ENCODE measurements around the gene TBC1D4. TPM values are rescaled to one million over a fixed set of nuclear protein-coding genes. Genes with fewer than 3 reads are reported as not detected.
"Not testable (repeated sequence)": the region's sequence is repeated elsewhere in the genome, so short reads cannot be mapped to it uniquely, and the experiment has no call there.

Gene TBC1D4
- total and polyA plus RNA-seq, 9 donors, result 26.2 to 91.3 (median 52.6) TPM

GRCh38 chr13:75312884-75313520 lies 169.0 kb downstream of the TBC1D4 start:
- no peaks in the 10 kb centered on the region for H3K4me1 ChIP-seq (ENCODE audit: insufficient read depth)
- WGBS, 3 donors, result 96 to 100% (median 97%) methylated on average over 2 of the region's 2 CpGs
- no peak overlapping the region for H3K4me3 ChIP-seq
- no peaks in the 10 kb centered on the region for H3K9me3 ChIP-seq
- H3K27me3 ChIP-seq, result no peaks in the 10 kb centered on the region
- no peak for DNase-seq
- TF ChIP-seq POLR2A (IDR thresholded peaks at IDR 0.05) (no peak), EP300 (IDR thresholded peaks at IDR 0.05) (no peak), CTCF (IDR thresholded peaks at IDR 0.05) (no peak)
- intact Hi-C loops (cut with DNase I), result no loop called here
- no peak overlapping the region for H3K27ac ChIP-seq
- no peaks in the 10 kb centered on the region for H3K36me3 ChIP-seq

- Histone ChIP-seq H3K27ac (no peak overlapping the region), H3K4me1 (ENCODE audit: insufficient read depth) (peaks cover 3% of the 10 kb centered on the region), H3K4me3 (no peak overlapping the region), H3K9me3 (no peaks in the 10 kb centered on the region), H3K36me3 (no peaks in the 10 kb centered on the region), H3K27me3 (no peaks in the 10 kb centered on the region)
- no peak for DNase-seq
- TF ChIP-seq EP300 (IDR thresholded peaks at IDR 0.05) (no peak), POLR2A (IDR thresholded peaks at IDR 0.05) (no peak)
- intact Hi-C loops (cut with DNase I), result loop anchor here in 1 of 4 donors (10.0 kb wide), 1 partner anchor 175 kb away; the partner anchor contains the start of gene TBC1D4
- WGBS, 3 donors, result 92 to 97% (median 93%) methylated on average over 8 of the region's 8 CpGs
Observed at GRCh38 chr13:75309981-75310580, 171.9 kb downstream of the TBC1D4 start.

GRCh38 chr13:75308222-75308621 lies 173.7 kb downstream of the TBC1D4 start:
- peak overlapping the region in 1 of 2 donors; percentile 33 for H3K27ac ChIP-seq
- no peaks in the 10 kb centered on the region for H3K27me3 ChIP-seq
- intact Hi-C loops (cut with DNase I), result loop anchor here in 1 of 4 donors (10.0 kb wide), 1 partner anchor 177 kb away; the partner anchor contains the start of gene TBC1D4
- no peaks in the 10 kb centered on the region for H3K9me3 ChIP-seq
- TF ChIP-seq EP300 (IDR thresholded peaks at IDR 0.05) (no peak), CTCF (IDR thresholded peaks at IDR 0.05) (no peak), POLR2A (IDR thresholded peaks at IDR 0.05) (no peak)
- no peak overlapping the region for H3K4me3 ChIP-seq
- 69 to 86% (median 78%) methylated on average over 2 of the region's 2 CpGs for WGBS, 3 donors
- H3K4me1 ChIP-seq (ENCODE audit: insufficient read depth), result peaks cover 13% of the 10 kb centered on the region
- no peak for DNase-seq
- H3K36me3 ChIP-seq, result no peaks in the 10 kb centered on the region

- TF ChIP-seq CTCF (IDR thresholded peaks at IDR 0.05) (no peak), POLR2A (IDR thresholded peaks at IDR 0.05) (no peak), EP300 (IDR thresholded peaks at IDR 0.05) (no peak)
- 23 to 28% (median 23%) methylated on average over 6 of the region's 6 CpGs for WGBS, 3 donors
- no peaks in the 10 kb centered on the region for H3K9me3 ChIP-seq
- no peak for DNase-seq
- intact Hi-C loops (cut with DNase I), result loop anchor here in 1 of 4 donors (10.0 kb wide), 1 partner anchor 177 kb away; the partner anchor contains the start of gene TBC1D4
- H3K27me3 ChIP-seq, result no peaks in the 10 kb centered on the region
- no peak overlapping the region for H3K4me3 ChIP-seq
- peak overlapping the region in 1 of 2 donors; percentile 33 for H3K27ac ChIP-seq
- H3K4me1 ChIP-seq (ENCODE audit: insufficient read depth), result peaks cover 18% of the 10 kb centered on the region
- no peaks in the 10 kb centered on the region for H3K36me3 ChIP-seq
Observed at GRCh38 chr13:75307370-75307949, 174.5 kb downstream of the TBC1D4 start.

GRCh38 chr13:75306967-75307366 lies 175.0 kb downstream of the TBC1D4 start:
- intact Hi-C loops (cut with DNase I), result loop anchor here in 1 of 4 donors (10.0 kb wide), 1 partner anchor 178 kb away; the partner anchor contains the start of gene TBC1D4
- H3K9me3 ChIP-seq, H3K4me3 ChIP-seq, H3K36me3 ChIP-seq, DNase-seq, H3K27me3 ChIP-seq: not testable (repeated sequence)
- peak overlapping the region in 1 of 2 donors; percentile 33 for H3K27ac ChIP-seq
- H3K4me1 ChIP-seq (ENCODE audit: insufficient read depth), result peaks cover 23% of the 10 kb centered on the region
- 94 to 98% (median 97%) methylated on average over 1 of the region's 1 CpG for WGBS, 3 donors
